Tibial artery (tissue), 4 donors: ENCODE results near the gene TUNAR.

Source experiments
- DNase-seq, 2 donors: peaks; one replicate each; pipeline ENCODE4 v3.0.0-alpha.2; 2019
- H3K27ac ChIP-seq, 2 donors: fragments of 200-600 bp; sonication (generic) in 1 of 2; 1 replicate in 1 of 2; 2 replicates in 1 of 2; pipeline ENCODE4 v1.5.1; 2018 to 2019; ENCODE audit warnings: mild to moderate bottlenecking in 1 of 2
- H3K27me3 ChIP-seq, 2 donors: fragments of 200-600 bp; sonication (generic) in 1 of 2; one replicate each; pipeline versions ENCODE4 v1.5.1 to v1.6.0; 2016 to 2019
- H3K36me3 ChIP-seq, 3 donors: fragments of 200-600 bp; sonication (generic) in 2 of 3; one replicate each; pipeline ENCODE4 v1.5.1; 2016 to 2019; ENCODE audit warnings: mild to moderate bottlenecking in 2 of 3
- H3K4me1 ChIP-seq, 4 donors: fragments of 200-600 bp; sonication (generic) in 2 of 4; 1 replicate in 3 of 4; 2 replicates in 1 of 4; pipeline ENCODE4 v1.5.1; 2016 to 2019
- H3K4me3 ChIP-seq, 2 donors: fragments of 200-600 bp; sonication (generic) in 1 of 2; 1 replicate in 1 of 2; 2 replicates in 1 of 2; pipeline ENCODE4 v1.5.1; 2018 to 2019; ENCODE audit warnings: mild to moderate bottlenecking in 2 of 2
- H3K9me3 ChIP-seq, 3 donors: fragments of 200-600 bp; sonication (generic) in 1 of 3; one replicate each; pipeline ENCODE4 v1.5.1; 2016 to 2019
- intact Hi-C: fragments of 100-400 bp; cut with DNase I; formaldehyde crosslinking; loops from one replicate; pipeline ENCODE4 v1.15.0; 2023; ENCODE audit warnings: low total_unique reads
- TF ChIP-seq, protein P1 (sequence below), 2 experiments: fragments of 200-600 bp in 1 of 2; fragments of 450-650 bp in 1 of 2; IDR thresholded peaks; one replicate each; pipeline ENCODE4 v1.5.1; 2017 to 2019; ENCODE audit warnings: antibody characterized with exemption in 2 of 2, mild to moderate bottlenecking in 1 of 2, moderate library complexity in 1 of 2

The TUNAR gene

DNA sequence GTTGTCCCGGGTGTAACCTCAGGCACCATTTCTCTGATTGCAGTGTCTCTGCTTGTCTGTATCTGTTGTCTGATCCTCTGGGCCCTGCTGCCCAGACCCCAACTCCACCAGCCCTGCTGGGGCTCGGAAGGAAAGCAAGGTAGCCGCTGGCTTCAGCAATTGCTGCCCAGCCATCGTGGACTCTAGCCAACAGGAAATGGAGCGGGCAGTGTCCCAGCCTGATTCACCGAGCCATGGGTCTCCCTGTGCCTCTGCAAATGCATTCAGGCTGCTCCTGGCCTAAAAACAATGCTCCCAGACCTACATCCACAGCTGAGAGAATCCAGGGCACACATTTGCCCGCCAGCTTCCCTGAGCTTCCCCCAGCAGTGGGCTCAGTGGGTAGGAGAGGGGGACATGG lies 9.2 kb downstream of the TUNAR start:
- TF ChIP-seq, protein P1, sequence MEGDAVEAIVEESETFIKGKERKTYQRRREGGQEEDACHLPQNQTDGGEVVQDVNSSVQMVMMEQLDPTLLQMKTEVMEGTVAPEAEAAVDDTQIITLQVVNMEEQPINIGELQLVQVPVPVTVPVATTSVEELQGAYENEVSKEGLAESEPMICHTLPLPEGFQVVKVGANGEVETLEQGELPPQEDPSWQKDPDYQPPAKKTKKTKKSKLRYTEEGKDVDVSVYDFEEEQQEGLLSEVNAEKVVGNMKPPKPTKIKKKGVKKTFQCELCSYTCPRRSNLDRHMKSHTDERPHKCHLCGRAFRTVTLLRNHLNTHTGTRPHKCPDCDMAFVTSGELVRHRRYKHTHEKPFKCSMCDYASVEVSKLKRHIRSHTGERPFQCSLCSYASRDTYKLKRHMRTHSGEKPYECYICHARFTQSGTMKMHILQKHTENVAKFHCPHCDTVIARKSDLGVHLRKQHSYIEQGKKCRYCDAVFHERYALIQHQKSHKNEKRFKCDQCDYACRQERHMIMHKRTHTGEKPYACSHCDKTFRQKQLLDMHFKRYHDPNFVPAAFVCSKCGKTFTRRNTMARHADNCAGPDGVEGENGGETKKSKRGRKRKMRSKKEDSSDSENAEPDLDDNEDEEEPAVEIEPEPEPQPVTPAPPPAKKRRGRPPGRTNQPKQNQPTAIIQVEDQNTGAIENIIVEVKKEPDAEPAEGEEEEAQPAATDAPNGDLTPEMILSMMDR (IDR thresholded peaks at IDR 0.05) = no peak
- Histone ChIP-seq H3K27me3 (no peaks in the 10 kb centered on the region), H3K4me1 (peaks cover 0 to 15% (median 5%) of the 10 kb centered on the region in 4 donors), H3K27ac (no peak overlapping the region), H3K36me3 (no peaks in the 10 kb centered on the region), H3K9me3 (no peaks in the 10 kb centered on the region), H3K4me3 (no peak overlapping the region)
- intact Hi-C loops = no loop called here
- DNase-seq = no peak

DNA sequence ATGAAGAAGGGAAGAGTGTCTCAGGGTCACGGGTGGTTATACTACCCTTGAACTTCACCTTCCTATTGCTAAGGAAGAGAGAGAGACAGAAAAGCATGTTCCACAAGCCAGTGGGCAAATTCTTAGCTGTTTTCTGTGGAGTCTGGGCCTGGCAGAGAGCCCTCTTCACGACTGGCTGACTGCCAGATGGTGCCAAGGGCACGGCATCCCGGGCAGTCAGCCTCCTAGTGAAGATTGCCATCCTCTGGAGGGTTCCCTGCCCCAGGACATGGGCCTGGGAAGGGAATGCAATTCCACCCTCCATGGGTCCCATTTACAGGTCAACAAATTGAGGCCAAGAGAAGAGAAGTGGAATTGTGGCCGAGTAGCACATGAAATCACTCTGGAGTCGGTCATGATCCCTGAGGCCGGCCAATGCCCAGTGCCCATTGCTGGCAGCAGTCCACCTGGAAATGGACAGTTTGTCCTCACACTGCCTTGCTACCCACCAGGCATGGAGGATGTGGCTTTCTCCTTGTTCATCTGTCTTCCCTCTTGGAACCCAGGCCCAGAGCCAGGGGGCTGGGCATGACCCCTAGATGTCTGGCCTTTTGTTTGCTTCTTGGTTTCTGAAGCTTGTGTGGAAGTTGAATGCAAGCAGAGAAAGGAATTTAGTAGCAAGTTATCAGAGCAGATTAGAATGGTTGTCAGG lies 9.9 kb downstream of the TUNAR start:
- no peaks in the 10 kb centered on the region for H3K27me3 ChIP-seq
- no peak for DNase-seq
- intact Hi-C loops = no loop called here
- no peaks in the 10 kb centered on the region for H3K9me3 ChIP-seq
- peaks cover 0 to 15% (median 5%) of the 10 kb centered on the region in 4 donors for H3K4me1 ChIP-seq
- H3K4me3 ChIP-seq = no peak overlapping the region
- no peaks in the 10 kb centered on the region for H3K36me3 ChIP-seq
- no peak overlapping the region for H3K27ac ChIP-seq
- TF ChIP-seq, protein P1 (IDR thresholded peaks at IDR 0.05) = no peak

DNA sequence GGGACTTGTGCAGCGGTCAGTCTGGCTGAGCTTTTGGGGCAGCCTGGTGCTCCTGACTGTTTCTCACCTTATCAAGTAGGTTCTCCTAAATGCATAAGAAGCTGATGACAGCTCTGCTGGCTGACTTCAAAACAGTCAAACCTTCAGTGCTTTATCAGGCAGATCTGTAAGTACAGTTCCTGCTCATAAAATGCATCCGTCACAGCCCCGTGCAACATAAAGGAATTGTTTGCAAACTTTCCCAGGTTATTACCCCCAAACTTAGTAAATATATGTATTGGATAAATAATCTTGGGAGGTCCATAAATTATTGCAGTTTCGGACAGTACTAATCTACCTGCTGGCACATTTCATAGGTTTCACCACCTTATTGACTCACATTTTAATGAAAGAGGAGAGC lies 10.7 kb downstream of the TUNAR start:
- Histone ChIP-seq H3K27me3 (no peaks in the 10 kb centered on the region), H3K27ac (no peak overlapping the region), H3K36me3 (no peaks in the 10 kb centered on the region), H3K9me3 (no peaks in the 10 kb centered on the region), H3K4me1 (peaks cover 0 to 15% (median 5%) of the 10 kb centered on the region in 4 donors), H3K4me3 (no peak overlapping the region)
- intact Hi-C loops = no loop called here
- no peak for DNase-seq
- TF ChIP-seq, protein P1 (IDR thresholded peaks at IDR 0.05) = no peak

DNA sequence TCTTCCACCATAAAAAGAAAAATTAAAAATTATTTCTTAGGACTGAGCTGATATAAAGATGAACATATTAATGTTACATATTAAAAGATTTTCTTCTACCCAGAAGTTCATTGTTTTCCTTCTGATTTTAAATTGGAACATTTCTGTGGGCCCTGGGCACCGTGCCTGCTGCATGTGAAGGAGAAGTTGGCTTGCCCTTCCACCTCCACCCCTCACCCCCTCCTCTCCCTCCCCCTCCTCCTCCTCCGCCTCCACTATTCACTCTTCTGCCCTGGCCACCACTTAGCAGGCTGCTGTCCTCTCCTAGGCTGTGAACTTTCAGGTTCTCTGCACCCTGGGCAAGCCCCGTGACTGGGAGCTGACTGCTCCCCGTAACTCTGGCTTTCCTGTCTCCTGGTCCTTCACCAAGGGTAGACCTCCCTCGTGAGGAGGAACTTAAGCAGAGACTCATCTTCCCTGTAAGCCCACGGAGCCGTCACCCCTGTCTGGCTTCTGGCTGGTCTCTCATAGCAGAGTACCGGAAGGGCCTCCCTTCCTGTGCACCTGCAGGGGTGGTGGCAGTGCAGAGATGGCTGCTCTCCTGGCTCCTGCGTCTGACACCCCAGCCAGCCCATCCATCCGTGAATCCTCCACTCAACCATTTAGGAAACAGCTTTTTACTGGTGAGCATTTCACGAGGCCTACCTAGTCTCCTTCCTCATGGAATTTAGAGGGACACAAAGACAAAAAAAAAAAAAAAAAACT lies 12.8 kb downstream of the TUNAR start:
- H3K27me3 ChIP-seq = no peaks in the 10 kb centered on the region
- no peak overlapping the region for H3K4me3 ChIP-seq
- peaks cover 0 to 15% (median 5%) of the 10 kb centered on the region in 4 donors for H3K4me1 ChIP-seq
- no peaks in the 10 kb centered on the region for H3K36me3 ChIP-seq
- no peak for DNase-seq
- H3K27ac ChIP-seq = no peak overlapping the region
- TF ChIP-seq, protein P1 (IDR thresholded peaks at IDR 0.05) = no peak
- intact Hi-C loops = no loop called here
- no peaks in the 10 kb centered on the region for H3K9me3 ChIP-seq

DNA sequence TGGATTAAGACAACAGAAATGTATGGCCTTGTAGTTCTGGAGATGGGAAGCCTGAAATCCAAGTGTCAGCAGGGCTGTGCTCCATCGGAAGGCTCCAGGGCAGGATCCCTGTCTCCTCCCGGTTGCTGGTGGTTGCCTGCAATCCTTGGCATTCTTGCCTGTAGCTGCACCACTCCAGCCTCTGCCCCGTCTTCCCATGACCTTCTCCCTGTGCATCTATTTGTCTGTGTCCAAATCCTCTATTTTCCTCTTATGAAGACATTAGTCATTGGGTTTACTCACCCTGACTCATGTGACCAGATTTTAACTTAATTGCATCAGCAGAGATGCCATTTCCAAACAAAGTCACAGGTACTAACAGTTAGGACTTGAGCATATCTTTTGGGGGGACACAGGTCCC lies 15.1 kb downstream of the TUNAR start:
- no peaks in the 10 kb centered on the region for H3K36me3 ChIP-seq
- H3K27ac ChIP-seq = no peak overlapping the region
- peaks cover 0 to 7% of the 10 kb centered on the region in 2 donors for H3K27me3 ChIP-seq
- TF ChIP-seq, protein P1 (IDR thresholded peaks at IDR 0.05) = no peak
- H3K4me3 ChIP-seq = no peak overlapping the region
- intact Hi-C loops = no loop called here
- H3K9me3 ChIP-seq = no peaks in the 10 kb centered on the region
- DNase-seq = no peak
- H3K4me1 ChIP-seq = peaks cover 0 to 4% (median 0%) of the 10 kb centered on the region in 4 donors
